ENCODE measurements around the gene AMBRA1.
"Not testable (repeated sequence)": the region's sequence is repeated elsewhere in the genome, so short reads cannot be mapped to it uniquely, and the experiment has no call there.

AMBRA1 gene

DNA sequence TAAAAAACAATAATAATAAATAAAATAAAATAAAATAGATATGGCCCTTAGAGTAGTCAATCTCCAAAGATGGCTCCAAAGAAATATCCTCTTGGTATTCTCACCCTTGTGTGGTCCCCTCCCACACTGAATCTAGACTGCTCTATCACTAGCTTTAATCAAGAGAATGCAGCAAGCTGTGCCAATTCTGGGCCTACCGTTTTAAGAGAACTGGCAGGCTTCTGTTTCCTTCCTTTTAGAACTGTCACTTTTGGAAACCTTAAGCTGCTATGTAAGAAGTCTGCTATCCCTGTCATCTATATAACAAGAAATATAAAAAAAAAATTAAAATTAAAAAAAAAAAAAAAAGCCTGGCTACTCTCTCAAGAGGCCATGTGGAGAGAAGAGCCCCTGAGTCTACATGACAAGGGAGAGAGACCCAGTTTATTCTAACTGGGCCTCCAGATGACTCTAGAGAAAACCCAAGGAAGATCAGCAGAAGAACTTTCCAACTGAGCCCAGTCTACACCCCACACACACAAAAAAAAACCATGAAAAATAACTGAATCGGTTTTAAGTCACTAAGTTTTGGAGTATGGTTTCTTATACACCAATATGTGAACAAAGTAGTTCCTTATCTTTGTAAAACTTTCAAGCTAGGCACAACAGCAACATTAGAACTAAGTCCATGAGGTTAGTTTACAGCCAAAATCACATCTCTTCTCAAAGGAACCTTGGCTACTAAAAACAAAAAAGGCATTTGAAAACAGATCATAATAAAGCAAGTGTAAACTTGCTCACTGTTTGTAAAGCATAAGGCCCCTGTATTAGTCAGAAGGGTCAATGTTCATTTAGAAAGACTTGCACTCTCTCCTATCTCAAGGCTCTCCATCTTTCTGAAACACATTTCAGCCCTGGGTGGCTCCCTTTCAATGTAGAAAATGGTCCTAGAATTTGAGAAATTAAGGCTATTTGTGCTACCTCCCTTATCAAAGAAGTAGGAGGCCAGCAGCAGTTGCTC lies 67.3 kb downstream of the AMBRA1 start:
- no peak for DNase-seq
- Mint-ChIP-seq H3K4me3 (no peak overlapping the region), H3K27ac (no peak overlapping the region), H3K9me3 (no peaks in the 10 kb centered on the region), H3K36me3 (peaks cover 8% of the 10 kb centered on the region), H3K27me3 (no peaks in the 10 kb centered on the region), H3K4me1 (peaks cover 20% of the 10 kb centered on the region)
- CTCF ChIA-PET = interaction anchor here (0.7 to 1.1 kb wide), 3 partner anchors 24 to 276 kb away, joined by 3 read pairs; no protein-coding TSS in a partner anchor

GRCh38 chr11:46524201-46524770 lies 69.5 kb downstream of the AMBRA1 start:
- Mint-ChIP-seq H3K36me3 (peaks cover 8% of the 10 kb centered on the region), H3K27me3 (no peaks in the 10 kb centered on the region), H3K9me3 (no peaks in the 10 kb centered on the region), H3K4me3 (no peak overlapping the region), H3K27ac (no peak overlapping the region), H3K4me1 (peaks cover 14% of the 10 kb centered on the region)
- CTCF ChIA-PET = interaction anchor here (0.9 kb wide), 1 partner anchor 73 kb away, joined by 3 read pairs; no protein-coding TSS in a partner anchor
- no peak for DNase-seq

DNA sequence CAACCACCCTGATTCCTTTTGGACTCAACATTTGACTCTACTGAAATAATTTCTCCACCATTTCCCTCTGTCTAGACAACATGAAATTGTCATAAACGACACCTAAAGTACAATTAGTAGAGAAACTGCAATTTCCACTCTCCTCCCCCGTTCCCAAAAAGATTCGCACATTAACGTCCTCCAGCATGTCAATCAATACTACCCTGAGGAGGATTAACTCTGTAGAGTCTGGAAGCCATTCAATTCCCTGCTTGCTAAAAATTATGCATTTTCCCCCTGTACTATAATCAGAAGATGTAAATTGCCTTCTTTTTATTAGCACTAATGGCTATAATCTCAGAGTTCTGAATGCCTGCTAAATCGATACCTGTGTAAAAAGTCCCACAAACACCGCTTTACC lies 70.5 kb downstream of the AMBRA1 start:
- Mint-ChIP-seq H3K9me3 (no peaks in the 10 kb centered on the region), H3K27me3 (no peaks in the 10 kb centered on the region), H3K36me3 (peaks cover 6% of the 10 kb centered on the region), H3K4me3 (no peak overlapping the region), H3K4me1 (peaks cover 4% of the 10 kb centered on the region), H3K27ac (no peak overlapping the region)
- no peak for DNase-seq
- CTCF ChIA-PET = interaction anchor here (1.0 to 1.5 kb wide), 2 partner anchors 33 to 119 kb away, joined by 3 to 10 read pairs; no protein-coding TSS in a partner anchor

DNA sequence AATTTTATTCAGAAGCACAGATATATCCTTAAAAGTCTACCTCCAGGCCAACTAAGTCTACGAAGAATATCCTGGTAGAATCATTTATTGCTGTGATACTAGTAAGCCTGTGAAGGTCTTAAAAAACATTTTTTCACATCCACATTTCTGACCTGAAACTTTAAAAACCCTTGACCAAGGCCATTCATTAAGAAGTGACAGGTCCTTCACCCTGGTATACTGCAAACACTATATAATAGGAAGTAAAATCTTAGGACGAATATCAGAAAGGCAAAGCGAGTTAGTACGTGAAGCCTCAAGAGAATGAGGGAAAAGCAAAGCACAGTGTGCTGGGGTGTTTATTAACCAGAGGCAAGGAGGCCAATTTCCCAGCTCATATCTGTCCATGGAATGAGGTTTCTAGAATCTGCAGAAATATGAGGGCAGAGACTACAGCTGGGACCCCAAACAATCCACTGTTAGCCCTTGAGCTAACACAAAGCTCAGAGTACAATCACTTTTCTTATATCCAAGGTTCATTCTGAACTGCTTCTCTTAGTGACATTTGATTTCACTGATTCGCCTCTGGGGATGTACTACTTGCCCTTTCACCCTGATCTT lies 71.0 kb downstream of the AMBRA1 start:
- Mint-ChIP-seq H3K4me1 (peaks cover 2% of the 10 kb centered on the region), H3K4me3 (no peak overlapping the region), H3K27ac (no peak overlapping the region), H3K36me3 (peaks cover 6% of the 10 kb centered on the region), H3K9me3 (no peaks in the 10 kb centered on the region), H3K27me3 (no peaks in the 10 kb centered on the region)
- CTCF ChIA-PET = interaction anchor here (1.0 to 1.5 kb wide), 2 partner anchors 33 to 119 kb away, joined by 3 to 10 read pairs; no protein-coding TSS in a partner anchor
- no peak for DNase-seq

GRCh38 chr11:46521961-46522681 lies 71.7 kb downstream of the AMBRA1 start:
- DNase-seq = no peak
- Mint-ChIP-seq H3K27ac (no peak overlapping the region), H3K9me3 (no peaks in the 10 kb centered on the region), H3K4me1 (no peaks in the 10 kb centered on the region), H3K4me3 (no peak overlapping the region), H3K36me3 (peaks cover 6% of the 10 kb centered on the region), H3K27me3 (no peaks in the 10 kb centered on the region)
- CTCF ChIA-PET = interaction anchor here (1.0 to 1.5 kb wide), 2 partner anchors 32 to 120 kb away, joined by 3 to 10 read pairs; no protein-coding TSS in a partner anchor

GRCh38 chr11:46520971-46521745 lies 72.7 kb downstream of the AMBRA1 start:
- DNase-seq = no peak
- Mint-ChIP-seq H3K27me3 (no peaks in the 10 kb centered on the region), H3K36me3 (no peaks in the 10 kb centered on the region), H3K4me3 (no peak overlapping the region), H3K4me1 (no peaks in the 10 kb centered on the region), H3K27ac (no peak overlapping the region), H3K9me3 (no peaks in the 10 kb centered on the region)
- CTCF ChIA-PET = no interaction called here

DNA sequence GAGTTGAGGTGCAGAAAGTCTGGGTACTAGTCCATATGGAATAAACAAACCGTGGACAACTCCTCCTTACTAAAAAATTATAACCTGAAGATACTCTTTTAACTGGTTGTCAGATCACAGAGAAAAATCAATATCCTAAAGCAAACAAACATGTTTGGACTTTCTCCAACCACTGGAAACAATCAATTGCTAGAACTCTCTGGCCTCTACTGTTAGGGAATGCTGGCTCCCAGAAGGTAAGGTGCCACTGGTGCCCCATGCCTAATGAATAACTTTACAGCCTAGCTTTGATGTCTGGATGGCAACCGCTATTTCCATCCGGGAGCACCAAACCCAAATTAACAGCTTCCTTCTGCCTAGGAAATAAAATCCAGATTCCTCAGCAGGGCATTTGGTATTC lies 74.5 kb downstream of the AMBRA1 start:
- H3K4me3 Mint-ChIP-seq = no peak overlapping the region
- no peak for DNase-seq
- H3K27me3 Mint-ChIP-seq = no peaks in the 10 kb centered on the region
- H3K9me3 Mint-ChIP-seq = no peaks in the 10 kb centered on the region
- H3K36me3 Mint-ChIP-seq = no peaks in the 10 kb centered on the region
- no peaks in the 10 kb centered on the region for H3K4me1 Mint-ChIP-seq
- CTCF ChIA-PET = interaction anchor here (1.5 kb wide), 1 partner anchor 10 kb away, joined by 5 read pairs; no protein-coding TSS in a partner anchor
- no peak overlapping the region for H3K27ac Mint-ChIP-seq

- DNase-seq, H3K36me3 Mint-ChIP-seq, H3K27ac Mint-ChIP-seq, H3K27me3 Mint-ChIP-seq, H3K4me3 Mint-ChIP-seq, H3K9me3 Mint-ChIP-seq, H3K4me1 Mint-ChIP-seq: not testable (repeated sequence)
- CTCF ChIA-PET = interaction anchor here (0.8 to 1.5 kb wide), 2 partner anchors 10 to 29 kb away, joined by 3 to 5 read pairs; no protein-coding TSS in a partner anchor
Measured at GRCh38 chr11:46518928-46519327, 74.9 kb downstream of the AMBRA1 start.

GRCh38 chr11:46514370-46514769 lies 79.5 kb downstream of the AMBRA1 start:
- no peaks in the 10 kb centered on the region for H3K27me3 Mint-ChIP-seq
- CTCF ChIA-PET = interaction anchor here (1.0 kb wide), 1 partner anchor 15 kb away, joined by 3 read pairs; no protein-coding TSS in a partner anchor
- no peaks in the 10 kb centered on the region for H3K4me1 Mint-ChIP-seq
- no peak for DNase-seq
- H3K36me3 Mint-ChIP-seq = peaks cover 8% of the 10 kb centered on the region
- no peak overlapping the region for H3K27ac Mint-ChIP-seq
- no peak overlapping the region for H3K4me3 Mint-ChIP-seq
- H3K9me3 Mint-ChIP-seq = no peaks in the 10 kb centered on the region

DNA sequence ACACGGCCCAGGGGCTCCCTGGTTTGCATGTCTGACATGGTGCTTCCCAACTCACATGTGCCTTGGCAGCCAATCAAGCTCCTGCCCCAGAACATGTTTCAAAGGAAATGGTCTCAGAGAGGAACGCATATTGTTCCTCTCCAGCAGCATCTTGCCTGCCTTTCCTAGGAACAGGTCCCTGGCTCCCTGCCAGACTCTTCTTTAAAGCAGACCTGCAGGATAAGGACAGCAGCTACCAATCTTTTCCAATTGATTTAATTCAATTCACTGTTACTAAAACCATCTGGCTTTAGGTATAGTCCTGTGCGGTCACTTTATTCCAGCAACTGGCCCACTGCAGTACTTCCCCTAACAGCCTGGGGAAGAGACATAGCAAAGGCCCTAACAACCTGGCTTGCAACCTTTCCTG lies 79.9 kb downstream of the AMBRA1 start:
- H3K36me3 Mint-ChIP-seq = peaks cover 10% of the 10 kb centered on the region
- H3K9me3 Mint-ChIP-seq = no peaks in the 10 kb centered on the region
- H3K4me1 Mint-ChIP-seq = no peaks in the 10 kb centered on the region
- H3K27ac Mint-ChIP-seq = no peak overlapping the region
- H3K4me3 Mint-ChIP-seq = no peak overlapping the region
- DNase-seq = no peak
- no peaks in the 10 kb centered on the region for H3K27me3 Mint-ChIP-seq
- CTCF ChIA-PET = interaction anchor here (1.0 kb wide), 1 partner anchor 15 kb away, joined by 3 read pairs; no protein-coding TSS in a partner anchor

DNA sequence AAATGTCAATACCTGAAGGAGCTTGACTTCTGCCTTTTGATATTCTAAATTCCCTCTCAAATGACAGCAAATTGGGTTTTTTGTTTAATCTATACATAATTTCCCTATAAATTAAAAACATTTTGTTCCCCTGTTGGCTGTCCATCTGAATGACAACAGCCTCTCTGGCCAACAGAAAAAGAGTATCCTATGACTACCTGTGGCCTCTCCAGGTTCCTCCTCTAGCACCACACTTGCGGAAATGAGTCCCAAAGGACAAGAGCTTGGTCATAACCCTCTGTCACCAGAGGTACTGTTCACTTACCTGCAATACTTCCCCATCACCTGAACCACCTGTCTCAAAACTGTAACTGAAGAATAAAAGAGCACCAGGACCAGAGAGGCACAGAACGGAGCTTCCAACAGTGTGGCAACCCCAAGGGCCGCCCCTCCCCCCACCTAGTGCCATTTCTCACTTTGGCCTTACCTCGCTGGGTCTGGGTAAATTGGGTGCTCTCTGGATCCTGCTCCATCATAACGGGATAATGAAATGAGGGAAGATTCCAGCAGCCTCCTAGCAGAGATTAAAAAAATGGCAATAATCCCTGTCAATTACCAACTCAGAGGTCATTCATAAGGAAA lies 81.5 kb downstream of the AMBRA1 start:
- CTCF ChIA-PET = no interaction called here
- no peaks in the 10 kb centered on the region for H3K4me1 Mint-ChIP-seq
- H3K36me3 Mint-ChIP-seq = peaks cover 23% of the 10 kb centered on the region
- no peak overlapping the region for H3K4me3 Mint-ChIP-seq
- H3K27me3 Mint-ChIP-seq = no peaks in the 10 kb centered on the region
- DNase-seq = no peak
- H3K27ac Mint-ChIP-seq = no peak overlapping the region
- no peaks in the 10 kb centered on the region for H3K9me3 Mint-ChIP-seq

GRCh38 chr11:46511342-46511741 lies 82.5 kb downstream of the AMBRA1 start:
- Mint-ChIP-seq H3K4me1 (peaks cover 2% of the 10 kb centered on the region), H3K27ac (no peak overlapping the region), H3K36me3 (peaks cover 27% of the 10 kb centered on the region), H3K9me3 (no peaks in the 10 kb centered on the region), H3K4me3 (no peak overlapping the region), H3K27me3 (no peaks in the 10 kb centered on the region)
- DNase-seq = no peak
- CTCF ChIA-PET = no interaction called here

DNA sequence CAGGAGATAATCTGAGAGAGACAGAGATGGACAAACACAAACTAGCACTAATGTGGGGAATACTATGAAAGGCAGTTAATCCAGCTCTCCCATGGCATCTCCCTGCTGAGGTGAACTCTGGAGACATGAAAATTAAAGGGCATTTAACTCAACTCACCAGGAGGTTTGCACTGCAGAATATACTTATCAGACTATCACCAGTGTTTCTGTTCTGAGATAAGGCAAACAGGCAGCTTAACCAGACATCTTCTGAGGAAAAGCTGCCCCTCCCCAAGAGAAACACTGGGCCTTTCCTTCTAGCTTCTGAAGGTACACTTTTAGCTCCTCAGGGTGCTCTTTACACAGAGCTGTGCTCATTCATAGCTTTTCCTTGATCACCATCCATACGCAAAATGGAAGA lies 85.5 kb downstream of the AMBRA1 start:
- H3K4me1 Mint-ChIP-seq = peaks cover 12% of the 10 kb centered on the region
- H3K9me3 Mint-ChIP-seq = no peaks in the 10 kb centered on the region
- no peak for DNase-seq
- no peaks in the 10 kb centered on the region for H3K27me3 Mint-ChIP-seq
- CTCF ChIA-PET = interaction anchor here (0.9 to 1.8 kb wide), 4 partner anchors 18 to 139 kb away, joined by 3 to 7 read pairs (median 3); no protein-coding TSS in a partner anchor
- H3K27ac Mint-ChIP-seq = no peak overlapping the region
- peaks cover 43% of the 10 kb centered on the region for H3K36me3 Mint-ChIP-seq
- no peak overlapping the region for H3K4me3 Mint-ChIP-seq
